ENCODE measurements around the gene NCAM2. TPM values are rescaled to one million over a fixed set of nuclear protein-coding genes. Genes with fewer than 3 reads are reported as not detected.

NCAM2 gene
- total and polyA plus RNA-seq, 2 of the 8 experiments (the other 6 are each of a cell fraction or from before 2014, with no cell fraction given): 0.14 to 1.1 TPM

DNA sequence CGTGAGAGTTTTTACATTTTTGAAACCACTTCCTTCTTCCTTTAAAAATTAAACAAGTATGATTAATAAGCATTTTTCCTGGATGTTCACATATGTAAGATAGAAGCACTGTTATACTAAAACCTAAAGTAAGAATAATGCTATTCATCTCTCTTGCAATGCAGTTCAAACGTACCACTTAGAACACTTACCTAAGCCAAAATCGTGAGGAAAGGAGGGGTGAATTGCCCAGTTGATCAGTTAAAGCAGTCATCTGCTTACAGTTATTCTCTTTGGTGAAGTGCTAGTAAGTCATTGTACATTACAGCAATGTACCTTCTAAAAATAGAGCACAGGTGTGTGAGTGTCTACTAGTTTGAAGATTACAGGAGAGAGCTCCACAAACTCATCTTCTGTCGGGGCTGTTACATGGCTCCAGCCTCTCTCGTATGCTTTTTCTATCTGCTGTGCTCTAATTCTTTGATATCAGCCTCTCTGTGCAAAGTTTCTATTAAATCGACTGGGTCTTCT is 3.4 kb downstream of the NCAM2 start (continued):
- TF ChIP-seq CHD7 (IDR thresholded peaks at IDR 0.05; ENCODE audit: insufficient replicate concordance, low read length) (no peak), SP1 (IDR thresholded peaks at IDR 0.05; ENCODE audit: low read depth, low read length) (no peak), CTCF (IDR thresholded peaks at IDR 0.05; ENCODE audit: control extremely low read depth in 1 of 3, insufficient read depth in 1 of 3, low read depth in 1 of 3, low read length in 3 of 3) (no peak), SUZ12 (IDR thresholded peaks at IDR 0.05; ENCODE audit: low read length) (no peak), RBBP5 (IDR thresholded peaks at IDR 0.05; ENCODE audit: borderline replicate concordance, low read depth, low read length) (no peak), TAF1 (IDR thresholded peaks at IDR 0.05; ENCODE audit: low read depth, low read length) (no peak)
